ENCODE data around the gene GPR35.
"Not testable (repeated sequence)": the region's sequence is repeated elsewhere in the genome, so short reads cannot be mapped to it uniquely, and the experiment has no call there.

The GPR35 gene

GRCh38 chr2:240642061-240642805 is 17.0 kb downstream of the GPR35 start:
- DNase-seq: no peak

- DNase-seq: no peak
These were observed 17.5 kb downstream of the GPR35 start for GRCh38 chr2:240642806-240643092.

GRCh38 chr2:240643093-240643810 is 18.0 kb downstream of the GPR35 start:
- DNase-seq: no peak

- no peak for DNase-seq
These were observed 18.5 kb downstream of the GPR35 start for GRCh38 chr2:240643811-240644150.

GRCh38 chr2:240644171-240644651 is 18.9 kb downstream of the GPR35 start:
- no peak for DNase-seq

- DNase-seq: no peak
These were observed 19.6 kb downstream of the GPR35 start for GRCh38 chr2:240644859-240645301.

GRCh38 chr2:240645346-240645745 is 20.1 kb downstream of the GPR35 start:
- no peak for DNase-seq

GRCh38 chr2:240645801-240646175 is 20.5 kb downstream of the GPR35 start:
- no peak for DNase-seq

- DNase-seq: no peak
These were observed 21.1 kb downstream of the GPR35 start for GRCh38 chr2:240646176-240646899.

- DNase-seq: no peak
These were observed 21.7 kb downstream of the GPR35 start for GRCh38 chr2:240646900-240647502.

- no peak for DNase-seq
These were observed 22.3 kb downstream of the GPR35 start for GRCh38 chr2:240647503-240648154.

GRCh38 chr2:240648155-240648649 is 22.9 kb downstream of the GPR35 start:
- no peak for DNase-seq

GRCh38 chr2:240648650-240649275 is 23.5 kb downstream of the GPR35 start:
- no peak for DNase-seq

- DNase-seq: no peak
These were observed 24.1 kb downstream of the GPR35 start for GRCh38 chr2:240649331-240649730.

- no peak for DNase-seq
These were observed 25.1 kb downstream of the GPR35 start for GRCh38 chr2:240650254-240650965.

- DNase-seq: no peak
These were observed 25.9 kb downstream of the GPR35 start for GRCh38 chr2:240651185-240651584.

- DNase-seq: no peak
These were observed 30.9 kb downstream of the GPR35 start for GRCh38 chr2:240655931-240656886.

GRCh38 chr2:240659883-240660282 is 34.6 kb downstream of the GPR35 start:
- DNase-seq: not testable (repeated sequence)

- DNase-seq: no peak
These were observed 37.4 kb downstream of the GPR35 start for GRCh38 chr2:240662681-240663080.

- DNase-seq: no peak
These were observed 38.4 kb downstream of the GPR35 start for GRCh38 chr2:240663546-240664190.
